ENCODE measurements around the gene HYCC2. TPM values are rescaled to one million over a fixed set of nuclear protein-coding genes. Genes with fewer than 3 reads are reported as not detected.

The HYCC2 gene
- total RNA-seq, 1 donor from 2014 or later, result 16.7 TPM

- Histone ChIP-seq H3K9me3 (ENCODE audit: control insufficient read depth in 3 of 3, low read length in 3 of 3) (no peaks in the 10 kb centered on the region), H3K9ac (ENCODE audit: low read depth in 1 of 3, low read length in 3 of 3) (no peak overlapping the region), H3K4me1 (ENCODE audit: control insufficient read depth in 3 of 3, insufficient read depth in 3 of 3, low read length in 3 of 3) (no peaks in the 10 kb centered on the region), H3K36me3 (ENCODE audit: control insufficient read depth in 3 of 3, insufficient read depth in 3 of 3, low read length in 3 of 3) (peaks cover 0 to 16% (median 13%) of the 10 kb centered on the region in 3 donors), H3K4me3 (ENCODE audit: low read length in 3 of 3) (no peak overlapping the region), H3K27ac (ENCODE audit: low read depth, low read length) (no peak overlapping the region), H3K27me3 (ENCODE audit: control insufficient read depth in 3 of 3, insufficient read depth in 3 of 3, low read length in 3 of 3) (no peaks in the 10 kb centered on the region)
These were observed 49.6 kb downstream of the HYCC2 start for GRCh38 chr2:201021914-201022313.

Small RNA genes within 50 kb of the gene (small RNA-seq; reads per million reads assigned to genes)
- gene RNU6-1206P, result not detected

Other genes with a start within 250 kb of the HYCC2 start
- 99.2 TPM for gene CLK1, start 207.0 kb downstream of the HYCC2 start, total RNA-seq
- 63.7 TPM for gene PPIL3, start 182.6 kb downstream of the HYCC2 start, total RNA-seq
- 23.0 TPM for gene NIF3L1, start 182.3 kb downstream of the HYCC2 start, total RNA-seq
- 17.2 TPM for gene ORC2, start 108.0 kb downstream of the HYCC2 start, total RNA-seq
- 87.7 TPM for gene NDUFB3, start 330 bp upstream of the HYCC2 start, total RNA-seq
- 62.6 TPM for gene CFLAR, start 44.5 kb upstream of the HYCC2 start, total RNA-seq
- gene CASP10, start 111.5 kb upstream of the HYCC2 start, total RNA-seq, result 16.2 TPM
- 8.4 TPM for gene CASP8, start 188.9 kb upstream of the HYCC2 start, total RNA-seq